SKM-1 (cell line): Measurements from ENCODE around the gene CXCL1.
A peak's percentile ranks its signal among the peaks of the same experiment; 100 is the strongest.

Experiments
- DNase-seq: peaks from one replicate; lab custom pipeline; 2025; ENCODE audit not compliant: unreplicated experiment; lab: John Stamatoyannopoulos, UW

The CXCL1 gene

GRCh38 chr4:73851293-73851692 lies 17.9 kb upstream of the CXCL1 start:
- DNase-seq: no peak

GRCh38 chr4:73852771-73853170 lies 16.4 kb upstream of the CXCL1 start:
- no peak for DNase-seq

- DNase-seq: no peak
These were observed 15.9 kb upstream of the CXCL1 start, which contains the start of gene PF4V1 for GRCh38 chr4:73853246-73853704. Gene PF4V1 (plus strand): TSS chr4:73853296. CDS start chr4:73853363, 67 bp downstream.

GRCh38 chr4:73853718-73854473 lies 15.3 kb upstream of the CXCL1 start:
- no peak for DNase-seq

GRCh38 chr4:73855406-73855805 lies 13.8 kb upstream of the CXCL1 start:
- DNase-seq: no peak

GRCh38 chr4:73856518-73856917 lies 12.7 kb upstream of the CXCL1 start:
- DNase-seq: no peak

GRCh38 chr4:73859614-73860088 lies 9.5 kb upstream of the CXCL1 start:
- no peak for DNase-seq

GRCh38 chr4:73860181-73860580 lies 9.0 kb upstream of the CXCL1 start:
- DNase-seq: no peak

GRCh38 chr4:73860917-73861316 lies 8.3 kb upstream of the CXCL1 start:
- no peak for DNase-seq

GRCh38 chr4:73862322-73862721 lies 6.9 kb upstream of the CXCL1 start:
- DNase-seq: no peak

- peak; percentile 27 for DNase-seq
These were observed 4.8 kb upstream of the CXCL1 start for GRCh38 chr4:73864365-73864764.

GRCh38 chr4:73864961-73865360 lies 4.2 kb upstream of the CXCL1 start:
- no peak for DNase-seq

- no peak for DNase-seq
These were observed 3.6 kb upstream of the CXCL1 start for GRCh38 chr4:73865431-73866096.

- DNase-seq: no peak
These were observed 2.9 kb upstream of the CXCL1 start for GRCh38 chr4:73866246-73866645.

- DNase-seq: no peak
These were observed 1.4 kb upstream of the CXCL1 start for GRCh38 chr4:73867783-73868182.

GRCh38 chr4:73868206-73869129 lies 725 bp upstream of the CXCL1 start:
- no peak for DNase-seq

- DNase-seq: peak; percentile 45
These were observed 1.1 kb downstream of the CXCL1 start for GRCh38 chr4:73870260-73870659.

- DNase-seq: no peak
These were observed 1.6 kb downstream of the CXCL1 start for GRCh38 chr4:73870768-73871167.

- no peak for DNase-seq
These were observed 2.5 kb downstream of the CXCL1 start for GRCh38 chr4:73871511-73872310.

- DNase-seq: peak; percentile 98
These were observed 3.3 kb downstream of the CXCL1 start for GRCh38 chr4:73872316-73873108.
